NCI-H1436 (cell line): ENCODE results near the gene DYNC1I1.

Experiments used
- DNase-seq: peaks from one replicate; lab custom pipeline; 2025; lab: John Stamatoyannopoulos, UW

Gene DYNC1I1

DNA sequence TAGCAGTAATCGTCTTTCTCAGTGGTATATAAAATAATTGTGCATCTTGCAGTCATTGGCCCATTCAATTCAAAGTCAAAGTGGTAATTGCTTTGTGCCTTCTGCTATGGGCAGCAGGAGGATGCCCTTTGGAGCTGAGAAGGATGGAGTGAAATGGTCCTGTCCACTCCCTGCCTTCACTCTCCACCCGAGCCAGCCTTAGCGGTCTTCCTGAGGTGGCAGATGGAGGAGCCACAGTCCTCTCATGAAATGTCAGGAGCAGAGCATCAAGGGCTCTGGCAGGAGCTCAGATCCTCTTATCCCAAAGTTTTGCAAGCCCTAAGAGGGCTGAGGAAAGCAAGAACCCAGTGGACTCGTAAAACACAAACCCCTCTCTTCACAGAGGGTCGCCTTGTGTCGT, 199.4 kb downstream of the DYNC1I1 start:
- DNase-seq = no peak

GRCh38 chr7:95972523-95972922, 200.2 kb downstream of the DYNC1I1 start:
- DNase-seq = no peak

DNA sequence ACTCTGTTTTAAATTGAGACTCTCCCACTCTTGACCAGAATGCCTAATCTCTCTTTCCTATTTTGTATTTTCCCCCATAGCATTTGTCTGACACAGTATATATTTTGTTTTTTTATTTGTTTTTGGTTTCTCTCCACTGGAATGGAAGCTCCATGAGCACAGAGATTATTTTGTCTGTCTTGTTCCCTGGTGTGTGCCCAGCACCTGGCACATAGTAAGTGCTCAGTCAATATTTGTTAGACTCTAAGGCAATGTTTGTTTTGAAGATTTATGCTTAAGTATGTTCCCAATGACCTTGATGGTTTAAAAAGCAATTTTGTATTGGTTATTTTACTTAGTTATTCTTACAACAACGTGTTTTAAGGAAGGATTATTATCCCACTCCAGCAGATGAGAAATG, 201.8 kb downstream of the DYNC1I1 start:
- DNase-seq = no peak

DNA sequence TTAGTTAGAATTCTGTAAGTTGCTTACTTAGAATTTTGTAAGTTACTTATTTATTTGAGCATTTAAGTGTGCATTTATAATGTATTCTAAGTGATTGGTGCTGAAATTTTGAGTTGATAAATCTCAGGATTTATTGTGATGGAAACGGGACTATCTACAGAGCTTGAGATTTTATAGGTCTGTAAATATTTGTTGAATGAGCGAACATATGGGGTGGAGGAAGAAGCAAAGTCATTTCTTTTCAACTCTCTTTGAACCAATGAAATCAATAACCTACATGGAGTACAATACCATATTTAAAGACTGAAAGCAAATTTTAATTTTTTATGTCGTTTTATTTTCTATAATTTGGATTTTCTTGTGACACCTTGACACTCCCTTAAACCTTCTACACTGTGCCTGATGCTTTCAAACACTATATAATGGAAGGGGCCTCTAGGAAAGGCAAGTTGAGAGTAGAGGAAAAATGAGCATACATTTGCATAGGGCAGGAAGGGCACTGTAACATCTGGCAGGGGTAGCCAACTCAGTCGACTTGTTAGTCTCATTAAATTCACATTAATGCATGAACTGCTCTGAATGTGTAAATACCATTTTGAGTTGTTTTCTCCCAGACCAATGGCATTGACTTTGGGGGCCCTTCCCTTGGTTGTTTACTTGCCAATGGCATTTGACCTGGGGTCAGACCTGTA, 204.2 kb downstream of the DYNC1I1 start:
- DNase-seq = no peak

- no peak for DNase-seq
Observed at GRCh38 chr7:95977994-95978393, 205.6 kb downstream of the DYNC1I1 start.

- no peak for DNase-seq
Observed at GRCh38 chr7:95980167-95980566, 207.8 kb downstream of the DYNC1I1 start.

- no peak for DNase-seq
Observed at GRCh38 chr7:95980706-95981105, 208.4 kb downstream of the DYNC1I1 start.

GRCh38 chr7:95986178-95986764, 213.9 kb downstream of the DYNC1I1 start:
- DNase-seq = no peak

GRCh38 chr7:95989301-95989700, 216.9 kb downstream of the DYNC1I1 start:
- DNase-seq = no peak

DNA sequence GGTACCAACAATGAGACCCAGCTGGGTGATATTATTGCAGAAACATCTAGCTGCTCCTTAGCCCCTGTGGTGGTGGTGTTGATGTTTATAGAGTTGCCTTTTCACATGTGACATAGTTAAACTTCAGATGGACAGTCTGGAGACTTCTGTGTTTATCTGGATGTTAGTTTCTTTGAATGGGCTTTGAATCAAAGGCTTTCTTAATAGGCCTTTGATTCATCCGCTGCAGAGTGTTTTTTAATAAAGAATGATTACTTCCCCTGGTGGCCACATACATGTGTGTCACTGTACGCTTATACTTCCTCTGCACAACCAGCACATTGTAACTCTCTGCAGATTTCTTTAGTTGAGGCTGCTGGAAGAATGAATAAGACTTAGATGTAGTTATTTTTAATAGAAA, 221.0 kb downstream of the DYNC1I1 start:
- no peak for DNase-seq

DNA sequence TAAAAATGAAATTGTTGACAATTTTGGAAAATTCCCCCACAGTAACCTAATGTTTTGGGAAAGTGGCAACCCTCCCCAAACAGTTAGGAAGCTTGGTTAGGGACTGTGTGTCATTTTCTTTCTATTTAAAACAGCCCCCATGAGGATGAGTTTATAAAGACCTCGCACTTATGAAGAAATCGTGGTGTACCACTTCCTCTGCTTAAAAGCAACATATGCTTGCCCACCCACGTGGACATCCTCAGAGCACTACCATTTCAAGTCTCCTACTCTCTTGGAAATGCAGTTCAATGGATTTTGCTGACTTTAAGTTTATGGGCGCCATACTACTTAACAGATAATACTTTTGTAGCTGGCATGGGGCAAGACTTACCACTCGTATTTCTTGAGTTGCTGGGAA, 223.8 kb downstream of the DYNC1I1 start:
- no peak for DNase-seq

- no peak for DNase-seq
Observed at GRCh38 chr7:95996886-95997285, 224.5 kb downstream of the DYNC1I1 start.

DNA sequence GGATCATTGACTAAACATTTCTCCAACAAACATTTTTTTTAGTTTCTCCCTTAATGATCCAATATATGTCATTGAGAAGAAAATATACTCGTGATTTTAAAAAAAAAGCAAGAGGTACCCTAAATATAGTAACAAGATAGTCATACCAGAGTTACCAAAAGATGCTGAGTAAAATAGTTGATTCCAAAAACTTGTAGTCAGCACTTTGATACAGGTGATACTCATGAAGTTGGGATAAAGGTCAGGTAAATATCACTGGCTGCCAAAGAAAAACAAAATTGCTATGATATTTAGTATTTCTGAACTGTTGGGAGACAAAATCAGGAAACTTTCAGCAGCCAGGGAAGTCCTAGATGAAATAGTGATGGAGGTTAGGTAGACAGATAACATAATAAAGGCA, 225.3 kb downstream of the DYNC1I1 start:
- no peak for DNase-seq

- no peak for DNase-seq
Observed at GRCh38 chr7:95999481-95999880, 227.1 kb downstream of the DYNC1I1 start.

DNA sequence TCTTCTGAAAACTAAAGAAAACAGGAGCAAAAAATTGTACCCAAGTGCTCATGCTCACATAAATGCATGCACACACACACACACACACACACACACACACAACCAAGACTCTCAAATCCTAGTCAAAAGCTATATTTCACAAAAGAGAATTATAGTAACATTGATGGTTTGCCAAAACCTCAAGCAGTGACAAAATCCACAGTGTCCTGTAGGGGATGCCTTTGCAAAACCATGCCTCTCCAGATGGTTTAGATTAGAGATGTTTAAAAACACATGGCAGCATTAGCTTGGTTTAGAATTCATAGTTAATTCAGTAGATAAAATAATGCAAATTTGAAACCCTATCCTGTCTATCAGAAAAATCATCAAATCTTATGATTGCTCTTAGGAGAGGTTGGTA, 232.2 kb downstream of the DYNC1I1 start:
- DNase-seq = no peak

DNA sequence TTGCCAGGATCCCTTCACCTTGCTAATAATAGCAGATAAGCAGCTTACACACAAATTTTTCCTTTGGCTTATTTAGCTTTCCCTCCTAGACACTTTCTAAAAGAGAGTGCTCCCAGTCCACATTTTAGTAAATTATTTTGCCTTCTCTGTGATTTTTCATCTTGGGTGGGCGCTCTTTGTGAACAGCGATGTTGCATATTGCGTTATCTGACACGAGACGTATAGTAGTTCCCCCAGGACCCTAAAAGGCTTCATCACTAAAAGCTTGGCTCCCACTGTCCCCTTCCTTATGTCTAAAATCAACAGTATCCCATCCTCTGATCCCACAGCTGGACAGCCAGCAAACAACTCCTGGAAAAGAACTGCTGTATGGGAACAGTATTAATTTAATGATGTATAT, 232.9 kb downstream of the DYNC1I1 start:
- DNase-seq = no peak

GRCh38 chr7:96009148-96009547, 236.8 kb downstream of the DYNC1I1 start:
- DNase-seq = no peak

DNA sequence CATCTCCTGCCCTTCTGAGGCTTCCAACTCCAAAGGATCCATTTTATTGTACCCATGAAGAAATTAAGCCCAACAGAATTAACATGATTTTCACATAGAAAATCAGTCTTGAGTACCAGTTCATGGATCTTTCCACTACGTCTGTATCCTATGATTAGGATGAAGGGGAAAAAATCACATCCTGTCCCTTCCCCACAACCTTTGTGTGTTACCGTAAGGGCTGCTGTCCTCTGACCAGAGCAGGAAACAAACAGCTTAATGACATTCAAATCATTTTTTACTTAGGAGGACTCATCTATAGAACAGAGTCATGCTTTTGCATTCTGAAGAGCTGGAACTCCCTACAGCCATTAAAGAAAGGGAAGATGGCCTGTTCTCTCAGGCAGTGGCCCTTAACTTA, 241.5 kb downstream of the DYNC1I1 start:
- no peak for DNase-seq

- no peak for DNase-seq
Observed at GRCh38 chr7:96014617-96015016, 242.3 kb downstream of the DYNC1I1 start.

DNA sequence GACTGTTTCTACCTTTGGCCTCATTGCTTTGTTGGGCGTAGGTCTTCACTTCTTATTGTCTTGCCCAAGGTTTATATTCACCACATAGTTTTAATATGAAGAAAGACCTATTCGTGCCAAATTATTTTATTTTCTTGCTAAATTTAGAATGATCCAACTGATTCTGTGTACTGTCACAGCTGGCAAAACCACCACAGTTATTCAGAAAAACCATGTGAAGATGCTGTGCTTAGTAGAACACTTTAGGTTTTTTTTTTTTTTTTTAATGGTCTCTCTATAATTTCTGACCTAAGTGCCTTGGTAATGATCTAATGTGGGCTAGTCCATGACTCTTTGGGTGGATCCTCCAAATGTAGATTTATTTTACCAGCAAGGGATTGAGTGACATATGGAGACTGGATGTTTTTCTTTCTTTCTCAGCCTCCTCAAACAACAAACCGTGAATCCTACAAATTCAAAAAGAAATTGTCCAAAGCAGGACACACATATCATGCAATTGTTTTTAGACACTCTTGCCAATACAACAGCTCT, 243.8 kb downstream of the DYNC1I1 start:
- DNase-seq = no peak

DNA sequence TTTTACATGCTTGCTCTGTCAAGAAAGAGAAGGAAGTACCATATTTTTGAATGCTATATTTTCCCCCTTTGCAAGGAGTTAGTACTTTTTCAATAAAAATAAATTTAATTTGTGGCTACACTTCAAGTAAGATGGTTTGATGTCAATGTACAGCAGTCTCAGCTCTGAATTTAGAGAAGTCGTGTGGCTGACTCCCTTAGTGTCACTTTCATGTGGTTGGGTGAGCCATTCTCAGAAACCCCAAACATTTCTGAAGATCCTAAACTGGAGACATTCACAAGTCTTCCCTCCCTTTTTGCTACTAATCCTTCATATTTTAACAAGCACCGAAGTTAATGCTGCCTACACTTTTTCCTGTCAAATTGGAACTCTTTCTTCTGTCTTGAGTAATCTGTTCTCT, 244.4 kb downstream of the DYNC1I1 start:
- DNase-seq = no peak

- no peak for DNase-seq
Observed at GRCh38 chr7:96017877-96018276, 245.5 kb downstream of the DYNC1I1 start.

GRCh38 chr7:96021568-96021967, 249.2 kb downstream of the DYNC1I1 start:
- DNase-seq = no peak

DNA sequence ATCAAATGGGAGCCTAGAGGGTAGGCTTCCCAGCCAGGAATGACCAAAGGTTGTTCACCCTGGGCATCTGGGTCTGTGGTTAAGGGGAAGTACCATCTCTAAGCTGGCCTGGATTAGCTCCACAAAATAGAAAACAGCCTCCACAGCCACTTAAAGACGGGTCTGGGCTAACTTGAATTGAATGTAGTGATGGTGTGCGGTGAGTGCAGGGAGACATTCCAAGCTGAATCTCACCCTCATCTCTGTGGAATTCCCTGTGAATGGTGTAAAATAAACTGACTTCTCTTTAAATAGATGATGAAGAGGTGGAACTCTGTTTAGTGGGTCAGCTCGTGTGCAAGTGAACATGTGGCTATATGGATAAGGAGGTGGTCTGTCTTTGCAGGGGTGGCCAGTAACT, 251.0 kb downstream of the DYNC1I1 start:
- DNase-seq = no peak
